HUDEP-2 (cell line): ENCODE data around the gene ARV1.
"Not testable (repeated sequence)": the region's sequence is repeated elsewhere in the genome, so short reads cannot be mapped to it uniquely, and the experiment has no call there.

ENCODE experiments used
- DNase-seq, 76 experiments: peaks; one replicate each; lab custom pipeline; 2025; ENCODE audit not compliant: unreplicated experiment in 76 of 76; lab: John Stamatoyannopoulos, UW

ARV1 gene

GRCh38 chr1:230976360-230976759, 2.5 kb upstream of the ARV1 start:
- DNase-seq = no peak

GRCh38 chr1:230976825-230977747, 1.8 kb upstream of the ARV1 start:
- DNase-seq = no peak

GRCh38 chr1:230977761-230978490, 968 bp upstream of the ARV1 start:
- DNase-seq = peak in 37 of 76 experiments; percentile 8 to 64 (median 29)

GRCh38 chr1:230979389-230979716, 459 bp downstream of the ARV1 start:
- peak in 1 of 76 experiments; percentile 50 for DNase-seq

GRCh38 chr1:230979952-230980351, 1.1 kb downstream of the ARV1 start:
- DNase-seq = peak in 1 of 76 experiments; percentile 10

- DNase-seq = no peak
Observed at GRCh38 chr1:230982696-230983095, 3.8 kb downstream of the ARV1 start.

- no peak for DNase-seq
Observed at GRCh38 chr1:230983811-230984210, 4.9 kb downstream of the ARV1 start.

- DNase-seq = peak in 65 of 76 experiments; percentile 16 to 90 (median 62)
Observed at GRCh38 chr1:230984622-230985515, 6.0 kb downstream of the ARV1 start.

GRCh38 chr1:230985711-230986110, 6.8 kb downstream of the ARV1 start:
- DNase-seq = peak in 18 of 76 experiments; percentile 4 to 57 (median 22)

GRCh38 chr1:230986976-230987375, 8.1 kb downstream of the ARV1 start:
- peak in 1 of 76 experiments; percentile 22 for DNase-seq

- no peak for DNase-seq
Observed at GRCh38 chr1:230987448-230987847, 8.6 kb downstream of the ARV1 start.

GRCh38 chr1:230992100-230992774, 13.3 kb downstream of the ARV1 start:
- no peak for DNase-seq

GRCh38 chr1:230994860-230995259, 16.0 kb downstream of the ARV1 start:
- no peak for DNase-seq

- no peak for DNase-seq
Observed at GRCh38 chr1:231000201-231000600, 21.3 kb downstream of the ARV1 start.

- no peak for DNase-seq
Observed at GRCh38 chr1:231000639-231001038, 21.7 kb downstream of the ARV1 start.

- no peak for DNase-seq
Observed at GRCh38 chr1:231001892-231002291, 23.0 kb downstream of the ARV1 start.

- not testable (repeated sequence) for DNase-seq
Observed at GRCh38 chr1:231007535-231007934, 28.6 kb downstream of the ARV1 start.

GRCh38 chr1:231011360-231011759, 32.5 kb downstream of the ARV1 start:
- no peak for DNase-seq

- DNase-seq = no peak
Observed at GRCh38 chr1:231011963-231012362, 33.1 kb downstream of the ARV1 start.

GRCh38 chr1:231013391-231014015, 34.6 kb downstream of the ARV1 start:
- peak in 1 of 76 experiments; percentile 13 for DNase-seq
